GM21360 (cell line): ENCODE measurements around the gene MRTFA.
"Not testable (repeated sequence)": the region's sequence is repeated elsewhere in the genome, so short reads cannot be mapped to it uniquely, and the experiment has no call there.

ENCODE experiments used
- ATAC-seq: cut with Tn5 transposase; IDR thresholded peaks from one replicate; pipeline ENCODE4 v1.9.1; 2021; ENCODE audit warnings: mild to moderate bottlenecking, moderate library complexity; ENCODE audit not compliant: unreplicated experiment

MRTFA gene

DNA sequence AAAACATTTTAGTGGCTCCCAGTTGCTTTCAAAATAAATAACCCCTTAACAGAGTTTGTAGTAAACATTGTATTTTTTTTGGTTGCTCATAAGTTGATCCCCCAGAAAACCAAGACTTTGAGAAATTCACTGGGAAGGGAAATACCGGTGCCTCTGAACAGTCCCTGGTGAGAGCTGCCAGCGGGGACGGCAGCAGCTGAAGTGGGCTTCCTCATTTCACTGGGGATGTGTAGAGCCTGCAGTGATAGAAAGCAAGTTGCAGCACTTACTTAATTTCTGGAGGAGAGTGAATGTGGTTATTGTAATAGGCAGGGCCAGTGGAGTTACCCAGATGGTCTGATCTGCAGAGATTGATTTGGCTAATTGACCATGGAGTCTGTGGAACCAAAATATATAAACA lies 24.2 kb upstream of the MRTFA start:
- no peak for ATAC-seq

DNA sequence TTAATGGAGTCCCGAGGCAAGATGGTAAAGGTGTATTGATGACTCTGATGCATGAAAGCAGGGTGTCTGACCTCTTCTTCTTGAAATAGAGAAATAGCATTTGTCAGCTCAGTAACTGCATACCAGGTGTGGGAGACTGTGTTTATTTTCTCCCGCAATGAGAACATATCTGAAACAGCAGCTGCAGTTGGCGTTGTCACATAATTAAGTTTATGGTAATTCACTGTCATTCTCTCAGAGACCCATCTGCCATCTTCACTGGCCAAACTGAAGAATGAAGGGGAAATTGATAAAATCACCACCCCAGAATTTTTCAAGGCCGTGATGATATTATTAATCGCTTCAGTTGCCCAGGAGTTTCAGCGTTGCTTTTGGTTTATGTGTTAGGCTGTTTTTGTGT lies 22.6 kb upstream of the MRTFA start:
- no peak for ATAC-seq

DNA sequence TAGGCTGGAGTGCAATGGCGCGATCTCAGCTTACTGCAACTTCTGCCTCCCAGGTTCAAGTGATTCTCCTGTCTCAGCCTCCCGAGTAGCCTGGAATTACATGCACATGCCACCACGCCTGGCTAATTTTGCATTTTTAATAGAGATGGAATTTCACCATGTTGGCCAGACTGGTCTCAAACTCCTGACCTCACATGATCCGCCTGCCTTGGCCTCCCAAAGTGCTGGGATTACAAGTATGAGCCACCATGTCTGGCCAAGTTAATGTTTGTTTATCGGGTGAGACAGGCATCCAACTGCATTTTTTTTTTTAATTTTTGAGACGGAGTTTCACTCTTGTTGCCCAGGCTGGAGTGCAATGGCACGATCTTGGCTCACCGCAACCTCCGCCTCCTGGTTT lies 20.1 kb upstream of the MRTFA start:
- not testable (repeated sequence) for ATAC-seq

DNA sequence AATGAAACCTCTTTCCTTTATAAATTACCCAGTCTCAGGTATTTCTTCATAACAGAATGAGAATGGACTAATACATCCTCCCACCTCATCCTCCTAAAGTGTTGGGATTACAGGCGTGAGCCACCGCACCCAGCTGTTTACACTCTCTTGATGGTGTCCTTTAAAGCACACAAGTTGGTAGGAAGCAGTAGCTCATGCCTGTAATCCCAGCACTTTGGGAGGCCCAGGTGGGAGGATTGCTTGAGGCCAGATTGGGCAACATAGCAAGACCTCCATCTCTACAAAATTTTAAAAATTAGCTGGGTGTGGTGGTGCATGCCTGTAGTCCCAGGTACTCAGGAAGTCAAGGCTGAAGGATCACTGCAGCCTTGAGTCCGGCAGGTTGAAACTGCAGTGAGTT lies 19.4 kb upstream of the MRTFA start:
- not testable (repeated sequence) for ATAC-seq

DNA sequence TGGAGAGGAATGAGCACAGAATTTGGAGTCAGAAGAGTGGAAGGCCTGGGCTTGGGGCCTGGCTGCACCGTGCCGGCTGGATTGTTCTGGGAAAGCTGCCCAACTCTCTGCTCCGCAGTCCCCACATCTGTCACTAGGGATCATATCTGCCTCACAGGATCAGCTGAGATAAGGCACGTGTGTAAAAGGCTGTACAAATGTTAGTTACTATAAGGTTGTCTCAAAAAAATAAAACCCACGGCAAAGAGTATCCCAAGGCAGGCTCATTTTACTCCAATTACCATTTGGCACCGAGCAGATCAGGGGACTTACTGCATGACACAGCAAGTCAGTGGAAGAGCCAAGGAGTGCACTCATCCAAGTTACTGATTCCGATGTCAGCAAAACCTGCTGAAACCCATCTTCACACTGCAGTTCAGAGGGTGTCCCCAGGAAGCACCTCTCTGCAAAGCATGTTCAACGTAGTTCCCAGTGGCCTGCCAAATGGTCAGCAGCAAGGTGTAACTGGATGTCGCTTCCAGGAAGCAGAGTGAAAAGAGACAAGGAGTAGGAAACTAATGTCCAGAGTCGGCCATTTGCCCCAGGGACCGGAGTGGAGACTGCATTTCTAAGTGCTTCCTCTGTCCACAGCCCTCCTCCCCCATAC lies 18.1 kb upstream of the MRTFA start:
- ATAC-seq: no peak

DNA sequence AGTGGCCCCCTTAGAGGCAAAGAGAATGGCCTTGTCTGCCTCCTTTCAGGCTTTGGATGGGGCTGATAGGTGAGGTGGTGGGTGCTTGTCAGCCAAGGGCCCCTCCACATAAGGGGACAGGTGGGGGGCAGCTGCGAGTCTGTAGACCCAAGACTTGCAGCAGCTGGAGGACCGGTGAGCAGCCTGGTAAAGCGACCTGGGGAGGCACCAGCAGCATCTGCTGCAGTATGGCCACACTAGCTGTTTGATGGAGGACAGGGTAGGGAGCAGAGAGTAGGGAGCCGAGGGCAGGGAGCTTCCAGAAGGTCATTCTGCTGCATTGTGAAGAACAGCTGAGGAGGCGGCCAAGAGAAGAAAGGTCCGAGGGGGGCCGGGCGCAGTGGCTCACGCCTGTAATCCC lies 16.8 kb upstream of the MRTFA start:
- ATAC-seq: no peak

DNA sequence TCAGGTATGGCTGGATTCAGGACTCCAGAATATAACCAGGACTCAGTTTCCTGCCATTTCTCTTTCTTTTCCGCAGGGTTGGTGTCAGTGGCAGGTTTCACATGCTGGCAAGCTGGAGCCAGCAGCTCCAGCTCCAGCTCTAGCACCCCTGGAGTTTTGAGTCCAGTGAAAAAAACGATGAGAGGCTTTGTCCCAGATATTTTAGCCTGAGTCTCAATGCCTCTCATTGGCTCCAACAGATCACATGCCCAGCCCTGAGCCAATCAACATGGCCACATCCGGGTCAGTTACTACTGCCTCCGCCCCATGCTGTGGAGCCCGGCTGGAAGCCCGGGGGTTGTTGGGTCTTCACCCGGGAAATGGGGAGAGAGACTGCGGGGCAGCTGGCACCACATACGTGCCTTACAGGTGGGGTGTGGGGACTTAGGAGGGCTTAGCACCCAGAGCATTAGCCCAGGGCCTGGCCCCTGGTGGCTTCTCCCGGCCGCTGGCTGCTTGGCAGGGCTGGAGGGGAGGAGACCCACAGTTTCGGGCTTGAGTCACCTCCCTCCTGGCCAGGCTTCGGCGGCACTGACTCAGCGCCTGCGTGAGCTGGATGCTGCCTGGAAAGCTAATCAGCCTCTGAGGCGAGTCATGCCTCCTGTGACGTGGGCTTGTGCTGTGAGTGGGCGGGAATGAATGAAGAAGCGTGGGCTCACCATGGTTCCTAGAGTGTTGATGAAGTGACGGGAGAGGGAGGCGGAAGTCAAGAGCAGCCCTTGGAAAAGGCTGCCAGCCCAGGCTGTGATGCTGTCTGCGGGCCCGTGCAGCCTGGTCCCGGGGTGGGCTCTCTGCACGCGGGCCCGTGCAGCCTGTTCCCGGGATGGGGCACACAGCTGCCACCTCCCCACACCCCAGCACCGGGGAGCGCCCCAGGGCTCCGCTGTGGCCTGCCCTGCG lies 15.3 kb upstream of the MRTFA start:
- ATAC-seq: no peak

DNA sequence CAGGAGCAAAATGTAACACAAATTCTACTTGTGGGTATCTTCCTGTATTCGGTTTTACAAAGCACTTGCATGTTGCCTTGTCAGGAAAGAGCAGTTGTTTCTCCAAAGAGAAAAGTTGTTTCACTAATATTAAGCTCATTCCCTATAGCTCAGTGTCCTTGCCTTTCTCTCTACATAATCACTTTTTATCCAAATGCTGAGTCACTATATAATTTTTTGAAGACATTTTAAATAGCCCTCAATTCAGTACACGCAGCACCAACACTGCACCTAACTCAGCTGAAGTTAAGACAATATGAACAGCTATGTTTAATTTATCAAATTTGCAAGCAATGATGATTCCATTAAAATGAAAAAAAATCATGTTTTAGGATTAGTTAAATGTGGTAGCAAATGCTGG lies 14.5 kb upstream of the MRTFA start:
- ATAC-seq: no peak

DNA sequence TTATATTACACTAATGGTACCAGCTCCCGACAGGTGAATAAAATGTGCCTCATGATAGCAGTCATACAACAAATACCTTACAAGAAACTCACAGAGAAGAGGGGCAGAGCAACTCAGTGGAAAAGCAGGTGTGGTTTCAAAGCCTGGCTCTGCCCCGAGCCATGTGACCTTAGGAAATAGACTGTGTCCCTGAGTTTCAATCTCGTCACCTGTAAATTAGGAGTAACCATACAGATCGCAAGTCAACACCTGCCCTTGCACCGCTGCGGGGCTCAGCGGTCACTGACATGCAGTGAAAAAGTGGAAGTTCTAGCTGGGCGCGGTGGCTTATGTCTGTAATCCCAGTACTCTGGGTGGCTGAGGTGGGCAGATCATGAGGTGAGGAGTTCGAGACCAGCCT lies 11.9 kb upstream of the MRTFA start:
- no peak for ATAC-seq

DNA sequence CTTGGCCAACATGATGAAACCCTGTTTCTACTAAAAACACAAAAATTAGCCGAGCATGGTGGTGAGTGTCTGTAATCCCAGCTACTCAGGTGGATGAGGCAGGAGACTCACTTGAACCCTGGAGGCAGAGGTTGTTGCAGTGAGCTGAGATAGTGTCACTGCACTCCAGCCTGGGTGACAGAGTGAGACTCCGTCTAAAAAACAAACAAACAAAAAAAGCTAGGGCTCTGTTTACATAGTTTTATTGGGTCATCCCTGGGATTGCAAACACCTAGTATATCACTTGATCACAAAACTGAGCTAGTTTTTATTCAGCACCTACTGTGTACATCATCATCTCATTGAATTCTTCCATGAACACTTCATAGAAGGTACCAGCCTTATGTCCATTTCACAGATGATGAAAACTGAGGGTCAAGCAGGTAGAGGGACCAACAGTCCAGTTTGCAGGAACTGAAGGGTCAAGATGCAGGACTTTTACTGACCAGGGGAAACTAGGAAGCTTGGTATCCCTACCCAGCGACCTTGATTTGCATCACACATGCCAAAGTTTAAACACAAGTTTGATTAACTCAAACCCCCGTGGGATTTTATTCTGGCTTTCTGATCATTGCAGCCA lies 9.2 kb upstream of the MRTFA start:
- no peak for ATAC-seq

DNA sequence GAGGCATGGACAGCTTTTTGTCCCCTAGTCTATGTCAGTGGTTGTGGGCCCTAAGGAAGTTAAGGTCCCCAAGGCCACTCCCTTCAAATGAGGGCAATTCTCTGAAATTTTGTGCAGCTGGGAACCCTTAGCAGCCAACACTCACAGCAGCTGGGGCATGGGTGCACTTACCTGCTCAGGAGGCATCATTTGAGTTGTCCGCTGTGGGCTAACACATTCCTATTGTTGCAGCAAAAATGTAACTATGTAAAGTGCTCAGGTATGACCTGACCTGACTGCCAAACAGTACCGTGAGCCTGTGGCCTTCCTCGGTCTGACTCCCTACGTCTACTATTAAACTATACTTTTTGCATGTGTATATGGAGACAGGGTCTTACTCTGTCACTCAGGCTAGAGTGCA lies 5.8 kb upstream of the MRTFA start:
- no peak for ATAC-seq

DNA sequence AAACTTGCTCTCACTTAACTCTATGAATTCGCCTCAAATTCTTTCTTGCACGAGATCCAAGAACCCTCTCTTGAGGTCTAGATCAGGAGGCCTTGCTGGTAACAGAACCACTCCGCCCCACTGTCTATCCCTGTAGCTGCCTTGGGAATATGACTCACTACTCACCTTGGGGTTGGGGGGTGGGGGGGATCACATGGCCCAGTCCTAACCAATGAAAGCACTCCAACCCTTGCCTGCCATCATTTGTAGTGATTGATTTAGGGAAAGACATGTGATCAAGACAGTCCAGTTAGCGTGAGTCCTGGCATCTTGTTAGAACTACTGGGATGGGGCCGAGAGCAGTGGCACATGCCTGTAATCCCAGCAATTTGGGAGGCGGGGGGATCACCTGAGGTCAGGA lies 4.8 kb upstream of the MRTFA start:
- ATAC-seq: no peak

DNA sequence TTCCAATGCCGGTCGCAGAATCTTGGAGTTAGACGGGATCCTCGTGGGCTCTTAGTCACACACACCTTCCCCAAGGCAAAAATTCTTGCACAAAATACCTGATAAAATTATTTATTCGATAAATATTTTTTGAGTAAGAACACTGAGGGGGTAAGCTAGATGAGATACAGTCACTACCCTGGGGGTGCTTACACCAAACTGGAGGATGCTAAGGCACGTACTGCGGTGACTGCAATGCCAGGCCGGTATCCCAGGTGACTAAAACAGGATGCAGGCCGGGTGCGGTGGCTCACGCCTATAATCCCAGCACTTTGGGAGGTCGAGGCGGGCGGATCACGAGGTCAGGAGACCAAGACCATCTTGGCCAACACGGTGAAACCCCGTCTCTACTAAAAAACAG lies 1.7 kb upstream of the MRTFA start:
- no peak for ATAC-seq

DNA sequence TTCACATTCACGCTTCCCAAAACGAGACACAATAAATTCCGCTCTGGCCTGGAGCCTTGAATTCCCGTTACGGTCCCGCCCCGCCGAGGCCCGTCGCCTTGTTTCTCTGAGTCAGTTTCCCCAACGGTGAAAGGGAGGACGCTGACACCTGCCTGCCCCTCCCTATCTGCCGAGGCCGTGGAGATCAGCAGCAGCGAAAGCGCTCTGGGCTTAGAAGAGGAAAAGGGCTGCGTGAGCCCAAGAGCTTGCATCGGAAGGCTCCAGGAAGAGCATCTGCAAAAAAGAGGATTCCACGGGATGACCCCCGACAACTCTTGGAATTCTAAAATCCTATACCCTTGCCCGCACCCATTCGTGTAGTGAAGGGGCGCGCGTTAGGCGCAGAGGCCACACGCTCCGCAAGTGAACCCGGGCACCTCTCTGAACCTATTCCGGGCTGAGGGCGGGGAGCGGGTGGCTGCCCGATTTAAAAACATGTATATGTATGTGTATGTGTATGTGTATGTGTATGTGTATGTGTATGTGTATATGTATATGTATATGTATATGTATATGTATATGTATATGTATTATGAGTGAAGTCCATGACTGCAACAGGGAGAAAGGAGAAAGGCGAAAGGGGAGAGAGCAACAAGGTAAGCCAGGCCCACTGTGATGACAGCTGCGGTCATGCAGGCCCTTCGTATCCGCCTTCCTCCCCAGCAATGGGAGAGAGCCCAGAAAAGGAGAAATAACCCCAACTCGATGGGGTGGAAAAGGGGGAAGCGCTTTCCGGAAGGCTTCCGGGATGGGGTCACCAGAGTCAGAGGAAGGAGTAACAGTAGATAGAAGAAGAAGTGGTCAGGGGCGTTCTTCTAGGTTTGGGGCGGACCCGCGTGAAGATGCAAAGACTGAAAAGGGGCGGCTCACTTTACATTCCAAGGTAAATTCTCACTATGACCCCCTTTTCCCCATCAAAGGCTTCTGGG lies 948 bp upstream of the MRTFA start:
- peak; percentile 6 for ATAC-seq

DNA sequence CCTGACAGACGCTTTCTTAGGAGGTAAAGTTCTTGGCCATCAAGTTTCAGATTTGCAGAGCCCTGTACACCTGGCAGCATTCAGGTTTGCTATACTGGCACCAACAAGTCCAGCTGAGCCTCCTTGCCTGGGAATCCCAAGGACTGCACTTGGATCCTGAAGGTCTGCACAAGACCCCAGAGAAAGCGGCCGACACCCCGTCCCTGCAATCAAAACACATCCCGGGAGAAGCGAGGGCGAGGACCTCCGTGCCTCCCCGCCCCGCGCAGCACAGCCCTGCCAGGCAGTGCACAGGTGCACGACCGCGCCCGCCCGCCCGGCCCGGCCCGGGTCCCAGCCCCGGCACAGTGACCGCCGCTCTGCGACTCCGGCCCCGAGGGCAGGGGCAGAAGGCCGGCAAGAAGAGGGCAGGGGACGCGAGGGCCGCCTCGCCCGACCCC lies 559 bp downstream of the MRTFA start:
- ATAC-seq: peak; percentile 20

DNA sequence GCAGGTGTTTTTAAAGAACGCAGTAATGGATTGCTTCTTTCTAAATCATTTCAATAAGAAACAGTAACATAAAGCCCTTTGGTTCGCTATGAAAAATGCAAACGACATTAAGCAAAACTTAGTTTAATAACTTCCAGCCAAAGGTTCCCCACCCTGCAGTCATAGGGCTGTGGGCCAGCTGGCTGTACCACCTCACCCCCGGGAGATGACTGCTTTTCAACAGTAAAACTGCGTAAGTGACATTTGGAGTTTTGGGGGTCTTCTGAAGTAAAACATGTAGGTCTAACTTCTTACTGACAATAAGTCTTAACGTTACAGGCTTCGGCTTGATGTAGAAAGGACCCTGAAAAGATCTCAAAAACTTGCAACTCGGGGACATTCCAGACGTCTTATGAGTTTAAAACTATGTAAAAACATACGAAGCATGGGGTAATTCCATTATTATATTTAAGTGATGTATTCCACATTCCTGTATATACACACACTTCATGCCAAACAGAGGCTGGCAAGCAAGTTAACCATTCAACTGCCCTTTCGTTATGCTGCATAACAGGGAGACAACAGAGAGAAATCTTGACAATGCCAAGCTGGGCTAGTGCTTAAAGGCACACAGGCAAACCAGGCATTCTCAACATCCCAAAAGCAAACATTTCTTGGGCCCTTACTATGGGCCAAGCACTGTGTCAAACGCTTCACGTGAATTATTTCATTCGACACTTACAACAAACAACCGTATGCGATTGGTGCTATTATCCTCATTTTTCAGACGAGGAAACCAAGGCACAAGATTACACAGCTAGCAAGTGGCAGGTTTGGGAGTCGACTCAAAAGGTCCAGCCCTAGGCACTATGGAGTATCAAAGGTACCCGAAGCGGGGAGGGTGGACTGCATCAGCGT lies 1.2 kb downstream of the MRTFA start:
- ATAC-seq: no peak

DNA sequence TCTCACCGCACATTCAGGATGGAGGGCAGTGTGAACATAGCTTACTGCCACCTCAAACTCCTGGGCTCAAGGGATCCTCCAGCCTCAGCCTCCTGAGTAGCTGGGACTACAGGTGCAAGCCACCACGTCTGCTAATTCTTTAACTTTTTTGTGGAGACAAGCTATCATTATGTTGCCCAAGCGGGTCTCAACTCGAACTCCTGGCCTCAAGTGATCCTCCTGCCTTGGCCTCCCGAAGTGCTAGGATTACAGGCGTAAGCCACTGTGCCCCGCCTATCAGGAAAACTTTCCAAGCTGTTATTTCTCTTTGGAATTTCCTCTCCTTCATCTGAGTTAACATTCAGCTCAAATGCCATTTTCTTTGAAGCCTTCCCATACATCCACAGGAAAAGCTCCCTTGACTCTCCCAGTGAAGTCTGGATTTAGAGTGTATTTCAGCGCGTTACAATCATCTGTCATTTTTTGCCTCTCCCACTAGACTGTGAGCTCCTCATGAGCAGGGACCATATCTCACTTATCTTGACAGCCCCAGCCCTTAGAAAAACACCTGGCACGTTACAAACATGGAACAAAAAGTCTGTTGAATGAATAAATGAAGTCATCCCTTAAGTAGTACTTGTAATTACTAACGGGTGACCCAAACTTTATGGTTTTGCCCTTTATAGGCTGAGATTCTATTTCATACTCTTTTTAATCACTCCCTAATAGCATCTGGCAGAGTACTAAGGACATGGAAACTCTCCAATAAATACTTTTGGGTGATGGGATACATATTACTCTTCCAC lies 2.2 kb downstream of the MRTFA start:
- no peak for ATAC-seq

DNA sequence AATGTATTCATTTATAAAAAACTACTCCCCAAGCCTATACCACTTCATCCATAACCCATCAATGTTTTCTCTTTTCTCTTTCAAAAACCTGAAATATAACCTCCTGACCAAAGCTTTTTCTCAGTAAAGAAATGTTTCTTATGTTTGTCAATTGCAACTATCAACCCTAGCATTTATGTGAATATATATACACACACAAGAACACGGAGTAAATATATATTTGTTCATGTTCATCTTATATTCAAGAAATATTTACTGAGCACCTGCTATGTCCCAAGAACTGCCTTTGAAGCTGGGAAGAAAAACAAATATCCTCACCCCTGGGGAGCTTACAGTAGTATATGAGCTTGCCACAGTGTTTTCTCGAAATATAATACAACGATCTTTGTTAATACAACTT lies 3.5 kb downstream of the MRTFA start:
- ATAC-seq: no peak

DNA sequence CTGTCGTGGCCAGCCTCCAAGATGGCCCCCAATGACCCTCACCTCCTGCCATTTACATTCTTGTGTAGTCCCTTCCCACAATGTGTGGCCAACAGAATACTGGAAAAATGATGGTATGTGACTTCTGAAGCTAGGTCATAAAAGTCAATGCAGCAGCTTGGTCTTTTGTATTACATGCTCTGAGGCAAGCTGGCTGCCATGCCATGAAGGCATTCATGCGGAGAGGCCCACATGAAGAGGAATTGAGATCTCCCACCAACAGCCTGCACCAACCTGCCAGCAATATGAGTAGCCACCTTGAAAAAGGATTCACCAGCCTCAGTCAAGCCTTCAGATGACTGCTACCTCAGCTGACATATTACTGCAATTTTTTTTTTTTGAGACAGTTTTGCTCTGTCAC lies 4.6 kb downstream of the MRTFA start:
- ATAC-seq: no peak
